GM19023 (cell line): ENCODE results near the gene GPHN.

Experiments
- ATAC-seq: cut with Tn5 transposase; IDR thresholded peaks from one replicate; pipeline ENCODE4 v1.9.1; 2021; ENCODE audit warnings: mild to moderate bottlenecking, moderate library complexity; ENCODE audit not compliant: unreplicated experiment

GPHN gene

GRCh38 chr14:66507722-66508546, at the start of gene GPHN:
TSS of gene GPHN (plus strand) at chr14:66508147.
- peak; percentile 85 for ATAC-seq

GRCh38 chr14:66459603-66460002, 48.3 kb upstream of the GPHN start:
- no peak for ATAC-seq

- no peak for ATAC-seq
Observed at GRCh38 chr14:66464261-66464660, 43.7 kb upstream of the GPHN start.

- ATAC-seq = no peak
Observed at GRCh38 chr14:66468778-66469367, 39.1 kb upstream of the GPHN start.

GRCh38 chr14:66471584-66471983, 36.4 kb upstream of the GPHN start:
- ATAC-seq = no peak

- no peak for ATAC-seq
Observed at GRCh38 chr14:66472251-66472650, 35.7 kb upstream of the GPHN start.

- ATAC-seq = no peak
Observed at GRCh38 chr14:66473223-66473622, 34.7 kb upstream of the GPHN start.

- no peak for ATAC-seq
Observed at GRCh38 chr14:66476964-66477363, 31.0 kb upstream of the GPHN start.

GRCh38 chr14:66477567-66477966, 30.4 kb upstream of the GPHN start:
- no peak for ATAC-seq

GRCh38 chr14:66482873-66483272, 25.1 kb upstream of the GPHN start:
- no peak for ATAC-seq

- no peak for ATAC-seq
Observed at GRCh38 chr14:66483322-66483721, 24.6 kb upstream of the GPHN start.

GRCh38 chr14:66485029-66485428, 22.9 kb upstream of the GPHN start:
- ATAC-seq = no peak

GRCh38 chr14:66485910-66486421, 22.0 kb upstream of the GPHN start, which contains the start of gene CCDC196:
TSS of gene CCDC196 (plus strand) at chr14:66486371. CDS start at chr14:66486503, 132 bp downstream.
- ATAC-seq = no peak

- ATAC-seq = no peak
Observed at GRCh38 chr14:66487164-66487563, 20.8 kb upstream of the GPHN start.

- ATAC-seq = no peak
Observed at GRCh38 chr14:66490143-66491111, 17.5 kb upstream of the GPHN start.

GRCh38 chr14:66493750-66494149, 14.2 kb upstream of the GPHN start:
- no peak for ATAC-seq

GRCh38 chr14:66495218-66496098, 12.5 kb upstream of the GPHN start:
- peak; percentile 64 for ATAC-seq

- ATAC-seq = no peak
Observed at GRCh38 chr14:66496188-66496807, 11.6 kb upstream of the GPHN start.

GRCh38 chr14:66496911-66497310, 11.0 kb upstream of the GPHN start:
- no peak for ATAC-seq

- ATAC-seq = no peak
Observed at GRCh38 chr14:66498311-66498710, 9.6 kb upstream of the GPHN start.
